GM10847 (cell line): ENCODE measurements around the gene PODXL.

Experiments used
- POLR2A ChIP-seq: IDR thresholded peaks from 2 replicates; pipeline ENCODE4 v1.6.1; 2011; ENCODE audit not compliant: insufficient read length; ENCODE audit errors: extremely low read depth

Gene PODXL

DNA sequence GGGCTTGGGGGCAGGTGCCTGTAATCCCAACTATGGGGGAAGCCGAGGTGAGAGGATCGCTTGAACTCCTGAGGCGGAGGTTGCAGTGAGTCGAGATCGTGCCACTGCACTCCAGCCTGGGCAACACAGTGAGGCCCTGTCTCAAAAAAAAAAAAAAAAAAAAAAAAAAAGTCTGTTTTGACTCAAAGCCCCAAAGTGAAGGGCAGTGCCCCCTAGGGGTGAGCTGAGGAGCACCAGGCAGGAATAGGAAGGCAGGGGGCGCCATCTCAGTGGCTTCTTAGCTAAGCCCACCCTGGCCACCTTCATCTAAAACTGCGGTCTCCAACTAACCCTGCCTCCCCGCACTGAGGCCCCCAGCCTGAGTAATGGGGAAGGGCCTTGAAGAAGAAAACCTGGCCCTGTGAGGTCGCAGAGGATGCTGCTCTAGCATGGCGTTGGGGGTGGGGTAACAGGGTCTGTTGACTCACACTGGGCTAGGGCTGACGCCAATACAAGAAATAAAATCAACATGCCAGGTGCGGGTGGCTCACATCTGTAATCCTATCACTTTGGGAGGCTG, 9.8 kb downstream of the PODXL start:
- no peak for TF ChIP-seq POLR2A

DNA sequence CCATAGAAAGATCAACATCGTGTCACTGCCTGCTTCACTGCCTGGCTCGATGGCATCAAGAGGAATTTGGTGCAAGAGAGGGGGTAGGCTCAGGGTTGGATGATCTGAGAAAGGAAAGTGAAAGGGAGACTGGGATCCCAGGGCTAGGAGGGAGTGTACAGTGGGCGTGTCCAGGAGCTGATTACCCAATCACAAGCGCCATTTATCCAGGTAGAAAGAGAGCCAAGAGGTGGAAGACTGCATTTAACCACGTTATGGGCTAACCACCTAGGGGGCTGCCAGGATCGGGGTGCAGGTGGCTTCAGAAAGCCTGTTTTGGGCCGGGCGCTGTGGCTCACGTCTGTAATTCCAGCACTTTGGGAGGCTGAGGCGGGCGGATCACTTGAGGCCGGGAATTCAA, 10.3 kb downstream of the PODXL start:
- no peak for TF ChIP-seq POLR2A

DNA sequence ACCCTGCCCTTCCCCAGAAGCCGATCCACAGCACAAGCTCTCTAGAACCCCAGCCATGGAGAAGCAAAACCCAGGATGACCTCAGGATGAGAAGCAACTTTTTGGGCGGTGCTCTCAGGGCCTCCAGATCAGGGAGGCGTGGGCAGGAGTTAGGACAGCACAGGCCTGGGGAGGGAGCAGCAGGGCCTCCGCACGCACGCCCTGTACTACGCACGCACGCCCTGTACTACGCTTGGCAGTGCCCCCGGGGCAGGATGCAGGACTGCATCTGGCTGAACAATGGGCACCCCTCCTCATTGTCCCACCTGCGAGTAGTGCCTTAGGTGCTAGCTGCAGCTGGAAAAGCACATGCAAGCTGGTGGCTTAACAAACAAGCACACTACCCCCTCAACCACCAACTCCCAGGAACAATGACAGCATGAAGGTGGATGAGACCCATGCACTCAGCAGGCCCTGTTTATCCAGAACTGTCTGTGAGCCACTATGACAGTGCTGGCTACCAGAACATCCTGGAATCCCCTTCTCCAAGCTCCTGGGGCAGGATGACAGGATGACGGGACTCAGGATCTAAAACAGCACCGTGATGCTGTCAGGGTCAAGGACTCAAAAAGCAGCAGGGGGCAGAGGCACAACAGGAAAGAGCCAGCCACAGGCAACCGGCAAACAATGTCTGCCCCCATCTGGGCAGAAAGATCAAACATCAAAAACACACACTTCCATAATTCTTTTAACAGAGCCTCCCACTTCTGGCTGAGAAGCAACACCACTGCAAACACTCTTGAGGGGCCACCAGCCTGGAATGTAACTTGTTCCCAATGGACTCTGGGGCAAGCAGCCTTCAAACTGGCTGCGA, 11.8 kb downstream of the PODXL start:
- no peak for TF ChIP-seq POLR2A

DNA sequence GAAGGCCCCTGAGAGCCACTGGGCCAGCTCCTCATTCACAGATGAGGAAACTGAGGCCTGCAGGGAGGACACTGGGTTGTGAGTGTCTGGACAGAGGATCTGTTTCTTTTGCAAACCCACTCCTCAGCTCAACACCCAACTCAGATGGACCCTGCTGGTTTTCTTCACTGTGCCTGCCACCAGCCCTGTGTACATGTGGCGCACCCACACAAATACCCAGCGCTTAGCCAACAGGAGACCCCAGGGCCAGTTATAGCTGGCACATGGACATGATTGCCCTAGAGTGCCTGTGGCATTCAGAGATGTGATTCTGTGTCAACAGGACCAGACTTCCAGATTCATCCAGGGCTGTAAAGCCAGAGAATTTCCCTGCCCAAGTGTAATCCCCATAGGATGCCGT, 12.4 kb downstream of the PODXL start:
- no peak for TF ChIP-seq POLR2A

DNA sequence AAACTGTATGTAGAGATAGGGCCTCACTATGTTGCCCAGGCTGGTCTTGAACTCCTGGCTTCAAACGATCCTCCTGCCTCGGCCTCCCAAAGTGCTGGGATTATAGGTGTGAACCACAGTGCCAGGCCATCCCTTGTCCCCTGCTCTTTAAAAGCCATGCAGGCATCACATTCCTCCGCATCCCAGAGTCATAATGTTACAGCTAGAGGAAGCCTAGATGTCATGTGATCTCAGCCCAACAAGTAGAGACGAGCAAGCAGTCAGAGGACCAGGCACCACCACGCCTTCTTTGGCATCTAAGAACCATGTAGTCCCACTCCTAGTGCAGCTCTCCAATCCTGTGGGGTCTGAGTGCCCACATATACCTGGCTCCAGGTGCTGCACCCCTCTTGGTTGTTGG, 13.1 kb downstream of the PODXL start:
- TF ChIP-seq POLR2A, result no peak

DNA sequence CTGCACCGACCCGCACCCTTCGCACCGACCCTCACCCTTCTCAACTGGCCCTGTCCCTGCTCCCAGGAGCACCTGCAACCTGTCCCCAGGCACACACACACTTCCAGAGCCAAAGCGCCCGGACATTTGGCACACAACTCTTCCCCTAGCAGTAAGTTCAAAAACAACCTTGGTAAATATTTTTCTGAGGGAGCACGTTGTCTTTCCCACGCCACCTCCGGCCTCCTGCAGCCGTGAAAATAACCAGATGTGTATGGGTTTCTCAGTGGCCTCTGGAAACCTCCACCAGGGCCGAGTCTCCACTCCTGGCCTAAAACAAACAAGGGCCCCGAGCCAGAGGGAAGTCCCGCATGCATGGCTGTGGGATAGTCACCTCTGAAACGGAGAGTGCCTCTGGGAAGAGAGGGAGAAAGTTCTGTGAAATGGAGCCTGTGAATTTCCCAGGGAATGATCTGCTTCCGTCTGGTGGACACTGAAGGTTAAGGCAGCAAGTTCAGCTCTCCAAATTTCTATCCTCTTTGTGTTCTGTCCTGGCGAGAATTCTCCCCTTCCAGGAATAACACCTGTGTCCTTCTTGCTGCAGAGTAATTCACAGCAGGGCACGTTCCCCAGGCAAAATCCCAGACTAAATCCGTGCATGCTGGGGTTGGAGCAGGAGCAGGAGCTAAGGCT, 15.8 kb downstream of the PODXL start:
- TF ChIP-seq POLR2A, result no peak

DNA sequence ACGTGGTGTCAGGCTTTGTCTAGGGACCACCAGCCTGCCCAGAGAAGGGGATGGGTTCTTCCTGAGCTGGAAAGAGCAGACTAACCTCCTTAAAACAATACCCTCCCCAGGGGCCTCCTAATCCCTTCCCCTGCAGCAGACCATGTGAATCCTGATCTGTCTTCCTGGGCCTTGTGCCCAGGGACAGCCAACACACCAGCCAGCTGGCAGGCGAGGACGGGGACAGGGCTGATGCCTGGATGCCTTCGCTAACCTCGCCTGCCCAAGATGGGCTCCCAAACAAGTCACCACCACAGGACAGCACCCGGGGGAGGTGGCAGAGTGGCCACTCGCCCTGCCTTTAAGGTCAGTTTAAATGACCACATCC, 17.6 kb downstream of the PODXL start:
- no peak for TF ChIP-seq POLR2A

DNA sequence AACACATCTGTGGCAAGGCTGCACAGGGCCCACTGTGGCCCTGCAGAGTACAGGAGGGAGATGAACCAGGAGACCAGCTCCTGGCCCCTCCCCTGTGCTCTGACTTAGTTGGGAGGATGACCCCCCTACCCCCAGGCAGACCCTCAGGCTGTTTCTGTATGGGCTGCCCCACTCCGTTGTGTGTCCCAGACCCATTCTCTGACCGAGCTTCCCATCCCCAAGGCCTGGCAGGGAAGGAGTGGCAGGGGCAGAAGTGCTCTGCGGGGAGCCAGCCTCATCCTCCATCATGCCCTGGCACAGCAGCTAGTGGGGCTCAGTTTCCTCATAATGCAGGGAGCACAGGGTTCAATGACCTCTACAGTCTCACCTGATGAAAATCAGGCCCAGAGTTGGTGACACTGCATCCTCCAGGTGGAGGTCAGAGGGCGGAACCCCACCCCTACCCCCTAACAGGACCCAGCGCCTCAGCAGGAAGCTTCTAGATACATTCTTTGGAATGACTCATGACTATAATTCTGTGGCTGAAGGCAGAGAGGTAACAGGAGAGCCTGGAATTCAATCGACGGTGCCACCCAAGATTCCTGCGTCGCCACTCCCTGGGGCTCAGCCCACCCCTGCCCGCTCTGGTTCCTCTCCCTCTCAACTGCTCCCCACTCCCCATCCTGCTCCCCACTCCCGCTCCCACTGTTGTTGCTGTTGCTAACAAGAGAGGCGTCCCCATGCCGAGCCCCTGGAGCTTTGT, 18.2 kb downstream of the PODXL start:
- TF ChIP-seq POLR2A, result no peak

DNA sequence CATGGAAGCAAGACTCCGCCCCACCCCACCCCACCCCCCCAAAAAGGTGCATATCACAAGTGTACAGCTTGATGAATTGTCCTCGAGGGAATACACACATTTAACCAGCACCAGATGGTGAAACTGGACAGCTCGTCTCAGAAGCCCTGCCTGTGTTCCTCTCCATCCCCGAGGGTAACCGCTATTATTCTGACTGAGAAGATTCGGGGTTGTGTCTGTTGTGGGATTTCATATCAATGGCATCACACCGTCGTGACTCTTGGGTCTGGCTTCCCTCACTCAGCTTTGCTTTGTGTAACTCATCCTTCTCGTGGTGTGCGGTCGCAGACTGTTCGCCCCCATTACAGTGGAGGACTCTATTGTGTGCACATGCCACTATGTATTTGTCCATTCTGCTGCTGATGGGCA, 18.9 kb downstream of the PODXL start:
- TF ChIP-seq POLR2A, result no peak

DNA sequence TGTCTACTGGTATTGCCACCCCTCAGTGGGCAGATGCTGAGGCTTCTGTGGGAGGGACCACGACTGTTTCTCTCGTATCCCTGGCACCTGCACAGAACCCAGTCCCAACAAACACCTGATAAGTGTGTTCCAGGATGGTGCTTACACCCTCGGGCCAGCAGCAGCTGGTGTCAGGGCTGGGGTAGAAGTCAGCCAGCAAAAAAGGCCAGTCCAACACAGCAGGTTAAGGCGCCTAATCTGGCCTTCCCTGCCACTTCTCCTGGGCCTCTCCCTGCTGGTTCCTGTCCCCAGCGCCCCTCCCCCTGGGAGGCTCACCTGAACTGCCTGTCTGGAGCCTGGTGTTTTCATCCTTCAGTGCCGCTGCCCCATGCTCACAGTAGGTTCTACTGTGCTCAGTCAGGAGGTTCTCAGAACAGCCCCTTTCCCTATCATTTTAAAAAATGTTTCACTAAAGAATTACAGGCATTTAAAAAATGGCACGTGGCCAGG, 20.0 kb downstream of the PODXL start:
- TF ChIP-seq POLR2A, result no peak

DNA sequence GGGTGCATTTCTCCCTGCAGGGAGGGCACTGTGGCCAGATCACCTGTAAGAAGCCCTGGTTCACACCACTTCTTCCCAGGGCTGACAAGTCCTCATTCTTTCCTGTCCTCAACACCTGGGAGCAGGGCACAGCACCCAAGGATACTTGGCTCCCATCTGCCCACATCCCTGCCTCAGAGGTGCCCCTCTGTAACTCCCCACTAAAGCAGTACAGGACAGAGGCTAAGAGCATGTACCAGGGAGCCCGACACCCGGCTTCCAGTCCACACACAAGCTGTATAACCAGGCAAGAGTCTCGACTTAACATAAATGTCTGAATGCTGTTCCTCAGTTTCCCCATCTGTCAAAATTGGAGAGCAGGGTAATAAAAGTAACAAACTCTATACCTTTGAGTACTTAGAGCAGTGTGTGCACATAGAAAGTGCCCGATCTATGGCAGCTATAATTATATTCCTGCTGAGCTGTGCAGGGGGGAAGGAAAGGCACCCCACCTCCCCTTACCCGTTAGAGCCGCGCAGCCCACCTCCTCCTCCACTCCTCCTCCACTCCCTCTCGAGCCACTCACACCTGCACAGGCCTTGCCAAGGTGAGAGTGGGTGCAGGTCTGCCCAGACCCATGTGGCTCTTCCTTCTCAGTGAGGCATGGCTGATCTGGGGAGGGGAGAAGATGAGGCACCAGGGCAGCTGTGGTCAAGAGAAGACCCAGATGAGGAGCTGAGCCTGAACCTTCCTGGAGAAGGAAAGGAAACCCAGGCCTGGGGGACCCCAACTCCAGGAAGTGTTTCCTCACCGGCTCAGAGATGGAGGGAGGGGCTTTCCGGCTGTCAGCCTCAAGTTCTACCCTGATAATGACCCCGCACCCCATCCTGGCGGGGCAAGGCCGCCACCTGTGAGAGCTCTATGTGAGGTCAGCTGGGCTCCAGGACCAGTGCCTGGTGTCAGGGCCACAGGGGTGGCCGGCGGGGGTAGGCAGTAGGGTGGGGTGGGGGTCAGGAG, 22.6 kb downstream of the PODXL start:
- no peak for TF ChIP-seq POLR2A

DNA sequence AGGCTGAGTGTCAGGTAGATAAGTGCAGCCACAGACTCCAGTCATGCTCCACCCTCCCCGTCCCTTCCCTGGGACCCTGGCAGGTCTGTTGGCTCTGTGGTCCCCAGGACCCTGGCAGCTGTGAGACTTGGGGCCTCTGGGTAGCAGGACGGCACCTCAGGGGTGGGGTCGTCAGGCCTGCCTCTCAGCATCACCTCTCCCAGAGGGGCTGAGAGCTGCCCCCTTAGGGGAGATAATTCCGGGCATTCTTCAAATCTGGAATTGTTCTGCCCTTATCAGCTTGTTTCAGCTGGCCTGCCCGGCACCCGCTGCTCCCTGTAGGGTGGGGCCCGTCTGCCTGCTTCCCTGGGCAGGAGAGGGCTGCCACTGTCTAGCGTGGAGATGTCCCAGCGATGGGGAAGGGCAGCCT, 23.3 kb downstream of the PODXL start:
- TF ChIP-seq POLR2A, result no peak

DNA sequence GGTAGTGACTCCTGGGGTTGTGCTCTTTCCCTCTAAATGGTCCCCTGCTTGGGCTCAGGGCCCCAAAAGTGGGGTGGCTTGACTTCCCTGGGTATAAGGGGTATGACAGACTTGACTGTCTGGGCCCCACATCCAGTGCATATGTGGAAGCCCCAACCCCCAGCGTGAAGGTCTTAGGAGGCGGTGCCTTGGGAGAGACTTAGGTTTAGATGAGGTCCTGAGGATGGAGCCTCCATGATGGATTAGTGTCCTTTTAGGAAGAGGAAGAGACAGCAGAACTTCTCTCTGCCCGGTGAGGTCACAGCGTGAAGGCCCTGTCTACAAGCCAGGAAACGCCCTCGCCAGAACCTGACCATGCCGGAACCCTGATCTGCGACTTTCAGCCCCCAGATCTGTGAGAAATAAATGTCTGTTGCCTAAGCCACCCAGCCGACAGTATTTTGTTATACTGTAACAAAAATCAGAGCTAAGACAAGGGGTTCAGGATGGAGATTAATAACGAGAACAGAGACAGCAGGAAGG, 23.8 kb downstream of the PODXL start:
- no peak for TF ChIP-seq POLR2A

DNA sequence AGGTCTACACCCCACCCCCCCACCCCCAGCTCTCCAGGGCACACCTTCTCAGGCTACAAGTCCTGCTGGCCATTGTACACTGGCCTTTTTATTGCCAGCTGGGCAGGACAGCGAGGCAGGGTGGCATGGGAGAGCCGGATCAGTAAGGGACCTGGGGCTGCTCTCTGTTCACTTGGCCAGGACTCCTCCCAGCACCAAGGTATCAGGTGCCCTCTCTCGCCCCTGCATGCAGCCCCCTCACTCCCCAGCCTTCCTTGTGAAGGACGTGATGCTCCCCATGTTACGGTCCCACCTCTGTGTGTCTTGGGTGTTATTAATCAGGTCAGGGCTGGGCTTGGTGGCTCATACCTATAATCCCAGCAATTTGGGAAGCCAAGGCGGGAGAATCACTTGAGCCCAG, 26.3 kb downstream of the PODXL start:
- TF ChIP-seq POLR2A, result no peak
